H9 (cell line): ENCODE measurements around the gene F2. TPM values are rescaled to one million over a fixed set of nuclear protein-coding genes. Genes with fewer than 3 reads are reported as not detected.

Source experiments
- DNase-seq: peaks from one replicate; pipeline ENCODE4 v3.0.0-alpha.2; 2017
- H2AFZ ChIP-seq: one replicate; pipeline ENCODE4 v1.6.1; 2013; ENCODE audit warnings: mild to moderate bottlenecking, low read length, control low read depth, moderate library complexity
- H2AK5ac ChIP-seq: 2 replicates; pipeline ENCODE4 v1.6.1; 2013; ENCODE audit warnings: low read length, control low read depth, mixed read lengths; ENCODE audit not compliant: insufficient read length
- H2BK120ac ChIP-seq: one replicate; pipeline ENCODE4 v1.6.1; 2013; ENCODE audit warnings: low read depth, mild to moderate bottlenecking, low read length, control low read depth, inconsistent platforms; ENCODE audit not compliant: poor library complexity, severe bottlenecking
- H2BK12ac ChIP-seq: 2 replicates; pipeline ENCODE4 v1.6.1; 2013; ENCODE audit warnings: low read length, control low read depth, mixed read lengths, low read depth; ENCODE audit not compliant: insufficient read length
- H2BK15ac ChIP-seq: 2 replicates; pipeline ENCODE4 v1.6.1; 2013; ENCODE audit warnings: low read depth, low read length, control low read depth
- H2BK20ac ChIP-seq: one replicate; pipeline ENCODE4 v1.6.1; 2013; ENCODE audit warnings: low read depth, mild to moderate bottlenecking, low read length, control low read depth, inconsistent platforms; ENCODE audit not compliant: poor library complexity, severe bottlenecking
- H2BK5ac ChIP-seq: 2 replicates; pipeline ENCODE4 v1.6.1; 2013; ENCODE audit warnings: low read length, control low read depth, mixed read lengths; ENCODE audit not compliant: insufficient read length
- H3K14ac ChIP-seq: 2 replicates; pipeline ENCODE4 v1.6.1; 2013; ENCODE audit warnings: low read length, control low read depth; ENCODE audit not compliant: insufficient read depth
- H3K18ac ChIP-seq: 2 replicates; pipeline ENCODE4 v1.6.1; 2013; ENCODE audit warnings: low read depth, mild to moderate bottlenecking, mixed read lengths, low read length, control low read depth; ENCODE audit not compliant: insufficient read length
- H3K23ac ChIP-seq: 2 replicates; pipeline ENCODE4 v1.6.1; 2013; ENCODE audit warnings: low read length, control low read depth, mixed read lengths, low read depth; ENCODE audit not compliant: insufficient read length
- H3K23me2 ChIP-seq: 2 replicates; pipeline ENCODE4 v1.6.1; 2013; ENCODE audit warnings: low read depth, mild to moderate bottlenecking, mixed read lengths, low read length, control low read depth; ENCODE audit not compliant: insufficient read length, poor library complexity, severe bottlenecking
- H3K27ac ChIP-seq: 2 replicates; pipeline ENCODE4 v1.5.1; 2013; ENCODE audit warnings: low read length, control low read depth, mixed read lengths, low read depth; ENCODE audit not compliant: insufficient read length
- H3K27me3 ChIP-seq: 2 replicates; pipeline ENCODE4 v1.6.1; 2013; ENCODE audit warnings: low read length, control low read depth, inconsistent platforms; ENCODE audit not compliant: insufficient read depth
- H3K4ac ChIP-seq: 2 replicates; pipeline ENCODE4 v1.6.1; 2013; ENCODE audit warnings: low read depth, mild to moderate bottlenecking, control low read depth, inconsistent platforms, low read length, moderate library complexity
- H3K4me1 ChIP-seq: 2 replicates; pipeline ENCODE4 v1.6.1; 2013; ENCODE audit warnings: low read length, control low read depth, inconsistent platforms; ENCODE audit not compliant: insufficient read depth
- H3K4me2 ChIP-seq: 2 replicates; pipeline ENCODE4 v1.6.1; 2013; ENCODE audit warnings: low read length, control low read depth, mixed read lengths; ENCODE audit not compliant: insufficient read length, insufficient read depth
- H3K56ac ChIP-seq: 2 replicates; pipeline ENCODE4 v1.6.1; 2013; ENCODE audit warnings: low read depth, mild to moderate bottlenecking, mixed read lengths, low read length, control low read depth; ENCODE audit not compliant: insufficient read length
- H3K79me1 ChIP-seq: 2 replicates; pipeline ENCODE4 v1.6.1; 2013; ENCODE audit warnings: low read depth, mild to moderate bottlenecking, moderate library complexity, low read length, control low read depth, inconsistent platforms; ENCODE audit not compliant: insufficient read depth, poor library complexity, severe bottlenecking
- H3K79me2 ChIP-seq: 2 replicates; pipeline ENCODE4 v1.6.1; 2013; ENCODE audit warnings: low read length, control low read depth, inconsistent platforms; ENCODE audit not compliant: insufficient read depth
- H3K9ac ChIP-seq: 2 replicates; pipeline ENCODE4 v1.6.1; 2013; ENCODE audit warnings: low read length, control low read depth, mixed read lengths; ENCODE audit not compliant: insufficient read length; ENCODE audit errors: extremely low read depth
- H3K9me3 ChIP-seq: one replicate; pipeline ENCODE4 v1.6.1; 2013; ENCODE audit warnings: low read depth, low read length, inconsistent platforms; ENCODE audit not compliant: control insufficient read depth
- H3T11ph ChIP-seq: one replicate; pipeline ENCODE4 v1.6.1; 2013; ENCODE audit warnings: mild to moderate bottlenecking, low read length, control low read depth, inconsistent platforms
- H4K20me1 ChIP-seq: one replicate; pipeline ENCODE4 v1.6.1; 2013; ENCODE audit not compliant: control insufficient read depth, insufficient read length, insufficient read depth
- H4K5ac ChIP-seq: 2 replicates; pipeline ENCODE4 v1.6.1; 2013; ENCODE audit warnings: low read depth, mild to moderate bottlenecking, mixed read lengths, low read length, control low read depth; ENCODE audit not compliant: insufficient read length
- H4K8ac ChIP-seq: replicated peaks from 2 replicates; pipeline ENCODE4 v1.6.1; 2013; ENCODE audit warnings: low read length, control low read depth, mixed read lengths, low read depth; ENCODE audit not compliant: insufficient read length
- H4K91ac ChIP-seq: 2 replicates; pipeline ENCODE4 v1.6.1; 2013; ENCODE audit warnings: low read depth, mild to moderate bottlenecking, moderate library complexity, mixed read lengths, low read length, control low read depth; ENCODE audit not compliant: insufficient read length
- H3K27ac Mint-ChIP-seq, 3 experiments: 2 replicates in 2 of 3; 3 replicates in 1 of 3; pipeline ENCODE4 v1.8.0; 2020 to 2021; ENCODE audit warnings: mixed read lengths in 3 of 3, mild to moderate bottlenecking in 1 of 3, moderate library complexity in 1 of 3
- H3K27me3 Mint-ChIP-seq: 2 replicates; pipeline ENCODE4 v1.8.0; 2021; ENCODE audit warnings: low read depth, mild to moderate bottlenecking, moderate library complexity, mixed read lengths
- H3K36me3 Mint-ChIP-seq, 3 experiments: 2 replicates in 2 of 3; 3 replicates in 1 of 3; pipeline ENCODE4 v1.8.0; 2020 to 2021; ENCODE audit warnings: low read depth in 3 of 3, mixed read lengths in 3 of 3; ENCODE audit not compliant: insufficient read depth in 1 of 3
- H3K4me1 Mint-ChIP-seq, 2 experiments: 2 replicates each; pipeline ENCODE4 v1.8.0; 2020; ENCODE audit warnings: mixed read lengths in 2 of 2
- H3K4me3 Mint-ChIP-seq, 2 experiments: 2 replicates in 1 of 2; 3 replicates in 1 of 2; pipeline ENCODE4 v1.8.0; 2020 to 2021; ENCODE audit warnings: mild to moderate bottlenecking in 2 of 2, mixed read lengths in 2 of 2, moderate library complexity in 1 of 2
- H3K9me3 Mint-ChIP-seq, 2 experiments: 2 replicates in 1 of 2; 3 replicates in 1 of 2; pipeline ENCODE4 v1.8.0; 2020; ENCODE audit warnings: mild to moderate bottlenecking in 2 of 2, mixed read lengths in 2 of 2, moderate library complexity in 1 of 2
- WGBS: extraction: QIAGEN DNeasy Blood & Tissue Kit; methylation state at CpG from one replicate; pipeline ENCODE4 v1.1.7; 2013; ENCODE audit warnings: missing lambda C conversion rate, low lambda C conversion rate, mixed read lengths; ENCODE audit not compliant: insufficient read length; ENCODE audit errors: extremely low coverage; 5-methylcytosine and 5-hydroxymethylcytosine counted together
- total RNA-seq: library from RNA; stranded (reverse); gene quantifications from 2 replicates; pipeline ENCODE4 v1.2.1, GENCODE V29; 2021
- TF ChIP-seq, protein P1 (sequence below): fragments of 200-600 bp; sonication (generic); conservative IDR thresholded peaks from 3 replicates; pipeline ENCODE4 v1.8.0; 2021; ENCODE audit warnings: antibody characterized with exemption, mild to moderate bottlenecking

Gene F2
- total RNA-seq, 1 experiment from 2014 or later, result not detected

DNA sequence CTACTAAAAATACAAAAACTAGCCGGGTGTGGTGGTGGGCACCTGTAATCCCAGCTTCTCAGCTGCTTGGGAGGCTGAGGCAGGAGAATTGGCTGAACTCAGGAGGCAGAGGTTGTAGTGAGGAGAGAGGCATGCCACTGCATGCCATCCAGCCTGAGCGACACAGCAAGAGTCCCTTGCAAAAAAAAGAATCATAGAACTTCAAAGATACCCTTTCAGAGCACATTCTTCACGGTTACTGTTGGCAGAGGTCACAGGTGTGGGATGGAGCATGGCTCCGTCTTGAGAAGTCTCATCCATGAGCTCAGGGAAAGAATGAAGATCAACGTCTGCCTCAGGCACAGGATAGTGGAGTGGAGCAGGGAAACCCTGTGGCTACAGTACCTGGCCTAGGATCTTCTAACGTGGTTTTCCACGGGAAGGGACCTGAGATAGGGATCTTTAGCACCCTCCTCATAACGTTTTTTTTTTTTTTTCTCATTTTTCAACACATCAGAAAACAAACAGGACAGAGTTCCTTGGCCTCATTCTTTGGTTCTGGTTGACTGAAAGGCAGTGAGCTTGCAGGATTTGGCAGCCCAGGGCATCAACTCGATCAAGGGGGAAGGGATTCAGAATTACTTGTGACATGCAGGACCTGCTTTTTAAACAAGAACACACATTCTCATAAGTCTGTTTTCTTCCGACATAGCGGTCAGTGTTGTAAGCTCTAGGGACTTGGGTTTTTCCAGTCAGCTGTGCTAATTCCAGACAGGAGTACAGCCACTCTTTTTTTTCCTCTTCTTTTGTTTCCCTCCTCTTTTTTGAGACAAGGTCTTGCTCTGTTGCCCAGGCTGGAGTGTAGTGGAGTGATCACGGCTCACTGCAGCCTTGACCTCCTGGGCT is 22.8 kb downstream of the F2 start:
- Histone ChIP-seq H2AK5ac (no peak overlapping the region), H4K91ac (no peak overlapping the region), H3K27me3 (no peaks in the 10 kb centered on the region), H3K79me1 (no peaks in the 10 kb centered on the region), H3T11ph (no peak overlapping the region), H3K4ac (no peak overlapping the region), H4K8ac (no peak overlapping the region), H3K79me2 (no peaks in the 10 kb centered on the region), H3K4me1 (no peaks in the 10 kb centered on the region), H2BK5ac (no peak overlapping the region), H3K9me3 (no peaks in the 10 kb centered on the region), H2BK12ac (no peak overlapping the region), H3K27ac (no peak overlapping the region), H2BK120ac (no peak overlapping the region), H4K20me1 (no peaks in the 10 kb centered on the region), H3K9ac (no peak overlapping the region), H2BK20ac (no peak overlapping the region), H3K14ac (no peak overlapping the region), H3K23me2 (no peaks in the 10 kb centered on the region), H3K4me2 (no peak overlapping the region), H4K5ac (no peak overlapping the region), H2AFZ (no peak overlapping the region), H3K23ac (no peak overlapping the region), H2BK15ac (no peak overlapping the region), H3K56ac (no peak overlapping the region), H3K18ac (no peak overlapping the region)
- H3K36me3 Mint-ChIP-seq, result peaks cover 38 to 62% (median 53%) of the 10 kb centered on the region in 3 experiments; a peak in 6 of 7 replicates
- DNase-seq, result no peak
- no peak overlapping the region for H3K4me3 Mint-ChIP-seq
- TF ChIP-seq, protein P1, sequence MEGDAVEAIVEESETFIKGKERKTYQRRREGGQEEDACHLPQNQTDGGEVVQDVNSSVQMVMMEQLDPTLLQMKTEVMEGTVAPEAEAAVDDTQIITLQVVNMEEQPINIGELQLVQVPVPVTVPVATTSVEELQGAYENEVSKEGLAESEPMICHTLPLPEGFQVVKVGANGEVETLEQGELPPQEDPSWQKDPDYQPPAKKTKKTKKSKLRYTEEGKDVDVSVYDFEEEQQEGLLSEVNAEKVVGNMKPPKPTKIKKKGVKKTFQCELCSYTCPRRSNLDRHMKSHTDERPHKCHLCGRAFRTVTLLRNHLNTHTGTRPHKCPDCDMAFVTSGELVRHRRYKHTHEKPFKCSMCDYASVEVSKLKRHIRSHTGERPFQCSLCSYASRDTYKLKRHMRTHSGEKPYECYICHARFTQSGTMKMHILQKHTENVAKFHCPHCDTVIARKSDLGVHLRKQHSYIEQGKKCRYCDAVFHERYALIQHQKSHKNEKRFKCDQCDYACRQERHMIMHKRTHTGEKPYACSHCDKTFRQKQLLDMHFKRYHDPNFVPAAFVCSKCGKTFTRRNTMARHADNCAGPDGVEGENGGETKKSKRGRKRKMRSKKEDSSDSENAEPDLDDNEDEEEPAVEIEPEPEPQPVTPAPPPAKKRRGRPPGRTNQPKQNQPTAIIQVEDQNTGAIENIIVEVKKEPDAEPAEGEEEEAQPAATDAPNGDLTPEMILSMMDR, result no peak
- H3K27me3 Mint-ChIP-seq, result no peaks in the 10 kb centered on the region
- no peaks in the 10 kb centered on the region; a peak in 1 of 5 replicates for H3K9me3 Mint-ChIP-seq
- peak overlapping the region in 1 of 3 experiments; percentile 91; a peak in 2 of 7 replicates for H3K27ac Mint-ChIP-seq
- WGBS, result no CpG with 5 or more reads among the region's 12 CpGs
- H3K4me1 Mint-ChIP-seq, result peaks cover 6 to 10% of the 10 kb centered on the region in 2 experiments
